Tongue (tissue), 2 donors: ENCODE measurements around the gene MAP2. TPM values are rescaled to one million over a fixed set of nuclear protein-coding genes. Genes with fewer than 3 reads are reported as not detected.

ENCODE experiments used
- DNase-seq: peaks from one replicate; pipeline ENCODE4 v3.0.0-alpha.2; 2015
- total RNA-seq: library from RNA; depleted of rRNA; stranded (reverse); fragments of >200 nt; gene quantifications from one replicate; pipeline ENCODE4 v1.2.3, GENCODE V29; 2014

The MAP2 gene
- total RNA-seq, 1 donor from 2014 or later = 11.5 TPM

DNA sequence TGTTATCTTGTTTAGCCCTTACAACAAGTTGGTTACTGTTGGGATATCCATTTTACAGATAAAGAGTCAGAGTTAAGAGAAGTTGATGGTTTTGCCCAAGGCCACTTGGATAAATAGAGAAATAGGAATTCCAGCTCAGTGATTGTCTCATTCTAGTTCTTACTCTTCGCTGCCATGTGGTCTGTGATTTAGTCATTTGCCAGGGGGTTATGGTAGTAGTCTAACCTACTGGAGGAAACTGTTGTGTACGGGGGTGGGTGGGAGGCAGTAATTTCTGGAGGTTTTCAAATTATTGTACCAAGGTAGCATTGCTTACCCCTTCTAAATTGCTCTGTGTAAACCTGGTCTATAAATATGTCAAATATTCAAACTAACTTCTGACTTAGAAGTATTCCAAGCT, 110.4 kb downstream of the MAP2 start:
- no peak for DNase-seq

- no peak for DNase-seq
These were observed 112.5 kb downstream of the MAP2 start for GRCh38 chr2:209536363-209536762.

GRCh38 chr2:209547726-209548125, 123.9 kb downstream of the MAP2 start:
- no peak for DNase-seq

GRCh38 chr2:209549589-209549988, 125.7 kb downstream of the MAP2 start:
- no peak for DNase-seq

DNA sequence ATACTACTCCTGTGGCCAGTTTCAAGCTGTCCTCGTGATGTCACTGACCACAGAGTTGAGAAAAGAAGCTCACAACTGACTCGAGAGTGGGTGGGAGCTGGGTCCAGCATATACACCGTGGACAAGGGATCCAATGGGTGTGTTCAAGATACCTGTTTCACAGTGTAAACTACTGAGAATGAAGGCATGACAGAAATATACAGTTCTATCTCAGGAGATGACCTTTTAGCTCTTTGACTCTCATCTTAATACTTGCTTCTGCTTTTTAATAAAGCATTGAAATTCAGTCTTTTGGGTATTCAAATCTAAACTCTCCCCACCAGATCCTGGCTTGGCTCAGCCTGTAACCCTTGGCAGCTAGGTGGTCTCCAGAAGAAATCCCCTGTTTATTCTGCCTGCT, 130.1 kb downstream of the MAP2 start:
- DNase-seq = no peak

GRCh38 chr2:209556354-209556961, 132.6 kb downstream of the MAP2 start:
- peak; percentile 50 for DNase-seq

- no peak for DNase-seq
These were observed 137.1 kb downstream of the MAP2 start for GRCh38 chr2:209560911-209561310.

- DNase-seq = no peak
These were observed 139.6 kb downstream of the MAP2 start for GRCh38 chr2:209563453-209563852.

DNA sequence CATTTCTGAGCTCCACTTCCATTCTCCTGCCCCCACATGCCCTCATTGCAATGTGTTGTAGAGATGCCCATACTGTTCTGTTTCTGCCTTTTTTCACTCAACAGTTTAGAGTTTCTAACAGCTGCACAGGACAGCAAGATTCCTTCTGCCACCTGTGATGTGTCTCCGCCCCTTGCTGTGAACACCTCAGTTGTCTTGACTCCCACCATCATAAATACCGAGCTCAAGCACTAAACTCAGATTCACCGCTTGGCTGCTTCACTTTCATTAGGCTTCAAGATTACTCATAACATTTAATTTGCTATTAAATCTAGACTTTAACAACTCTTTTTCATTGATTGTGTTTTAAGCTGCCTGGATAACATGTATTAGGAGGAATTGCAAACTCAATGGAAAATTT, 141.0 kb downstream of the MAP2 start:
- no peak for DNase-seq

DNA sequence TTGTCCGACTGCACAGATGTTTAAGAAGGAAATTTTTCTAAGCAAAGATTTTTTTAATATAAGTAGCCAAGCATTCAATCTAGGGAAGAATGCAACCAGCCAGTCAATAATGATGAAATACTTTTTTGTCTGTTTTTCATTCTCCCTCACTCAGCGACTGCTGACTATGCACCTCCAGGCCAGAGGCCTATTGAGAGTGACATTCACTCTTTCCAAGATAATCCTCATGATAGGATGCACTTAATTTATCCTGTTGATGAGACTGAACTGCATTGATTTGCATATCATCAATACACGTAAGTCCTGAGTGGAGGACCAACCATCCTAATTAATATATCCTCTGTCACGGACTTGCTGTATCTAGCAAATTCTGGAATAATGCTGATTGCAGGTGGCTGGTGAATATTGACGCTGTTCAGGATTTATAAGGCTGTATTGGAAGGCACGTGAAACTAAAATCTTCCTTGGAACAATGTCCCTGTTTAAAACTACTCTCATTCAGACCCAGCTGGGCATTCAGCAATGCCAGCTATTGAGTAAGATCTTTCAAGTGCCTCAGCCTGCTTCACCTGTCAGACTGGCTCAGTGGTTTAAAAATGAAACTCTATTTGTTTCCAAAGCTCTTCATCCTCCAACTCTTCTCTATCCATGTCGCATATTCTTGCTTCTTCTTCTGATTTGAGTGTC, 142.2 kb downstream of the MAP2 start:
- peak; percentile 42 for DNase-seq

GRCh38 chr2:209570194-209570593, 146.3 kb downstream of the MAP2 start:
- no peak for DNase-seq

GRCh38 chr2:209574515-209574914, 150.7 kb downstream of the MAP2 start:
- no peak for DNase-seq

DNA sequence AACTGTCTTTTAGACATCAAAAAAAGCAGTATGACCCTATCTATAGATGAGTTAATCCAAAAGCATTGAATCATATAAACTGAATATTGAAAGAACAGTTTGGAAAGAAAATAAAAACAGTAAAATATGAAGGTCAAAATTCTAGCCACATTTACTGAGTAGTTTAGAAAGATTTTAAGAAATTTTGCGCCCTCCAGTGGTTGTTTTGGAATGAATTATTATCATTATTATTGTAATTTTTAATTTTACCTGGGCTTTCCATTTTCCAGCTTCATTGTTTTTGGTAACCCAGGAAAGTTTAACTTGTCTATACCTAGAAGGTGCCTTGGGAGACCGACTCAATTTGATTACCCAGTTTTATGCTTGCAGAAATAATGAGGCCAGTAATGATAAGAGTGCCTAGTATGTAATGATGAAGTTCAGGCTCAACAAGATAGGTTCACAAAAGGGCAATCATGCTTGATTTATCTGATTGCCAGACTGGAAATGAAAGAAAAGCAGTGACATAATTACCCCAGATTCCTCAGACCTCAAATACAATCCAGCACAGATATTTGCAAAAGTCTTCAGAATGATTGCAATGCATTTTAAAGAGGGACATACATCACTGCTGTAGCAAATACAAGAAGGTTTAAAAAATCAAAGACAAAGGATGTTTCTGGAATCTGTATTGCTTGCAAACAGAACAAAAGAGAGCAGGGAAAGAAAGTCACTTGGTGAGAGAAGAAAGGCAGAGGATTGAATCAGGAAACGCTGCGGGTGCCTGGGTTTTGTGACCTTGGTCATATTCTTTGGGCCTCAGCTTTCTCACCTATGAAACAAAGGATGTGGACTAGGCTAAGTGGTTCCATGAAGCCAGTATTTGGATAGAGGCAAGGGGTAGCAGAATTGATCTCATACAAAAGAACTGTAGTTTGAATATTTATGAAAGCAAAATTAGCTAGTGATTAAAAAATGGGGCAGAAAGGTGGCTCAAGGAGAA, 153.8 kb downstream of the MAP2 start:
- peak; percentile 45 for DNase-seq

DNA sequence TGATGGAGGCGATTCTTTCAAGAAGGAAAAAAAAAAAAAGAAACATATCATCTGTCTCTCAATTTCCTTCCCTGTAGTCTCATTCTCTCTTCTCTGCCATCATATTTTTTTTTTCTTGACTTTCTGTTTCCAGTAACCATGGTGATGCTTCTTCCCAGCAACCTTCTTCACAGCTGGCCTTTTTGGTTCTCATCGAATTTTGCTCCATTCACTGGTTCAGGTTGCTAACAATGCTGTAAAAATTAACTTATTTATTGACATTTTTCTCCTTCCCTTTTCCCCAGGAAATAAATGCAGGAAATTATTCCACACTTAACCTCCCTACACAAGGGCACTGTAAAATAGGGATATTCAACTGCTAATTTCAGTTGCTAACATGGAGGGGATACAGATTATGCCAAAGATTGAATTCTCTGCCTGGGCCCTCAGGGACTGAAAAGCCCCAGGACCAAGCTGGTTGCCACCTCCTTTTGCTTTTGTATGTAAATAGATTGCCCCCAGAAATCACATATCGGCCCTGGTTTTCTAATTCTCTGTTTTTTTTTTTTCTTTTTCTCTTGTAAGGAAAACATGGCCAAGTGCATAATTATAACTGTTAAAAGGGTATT, 154.7 kb downstream of the MAP2 start:
- DNase-seq = peak; percentile 40

DNA sequence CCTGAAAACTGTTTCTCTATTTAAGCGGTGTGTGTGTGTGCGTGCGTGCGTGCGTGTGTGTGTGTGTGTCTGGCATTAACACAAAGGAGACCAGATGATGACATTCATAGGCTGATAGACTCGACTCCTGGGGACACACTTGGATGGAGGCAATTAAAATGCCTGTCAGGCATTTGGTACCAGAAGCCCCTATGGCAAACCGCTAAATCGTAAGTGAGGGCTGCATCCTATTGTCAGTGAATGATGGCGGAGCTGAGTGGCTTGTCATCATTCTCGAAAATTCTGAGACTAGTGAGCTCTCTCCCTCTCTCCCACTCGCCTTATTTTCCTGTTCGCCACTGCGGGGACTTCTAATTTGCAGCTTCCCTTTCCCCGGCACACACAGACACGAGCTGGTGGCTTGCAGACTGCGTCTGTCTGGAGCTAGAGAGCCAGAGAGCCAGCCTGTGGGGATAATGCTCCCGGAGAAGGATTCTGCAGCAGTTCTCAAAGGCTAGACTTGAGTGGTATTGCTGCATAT, 155.4 kb downstream of the MAP2 start:
- DNase-seq = peak; percentile 67

DNA sequence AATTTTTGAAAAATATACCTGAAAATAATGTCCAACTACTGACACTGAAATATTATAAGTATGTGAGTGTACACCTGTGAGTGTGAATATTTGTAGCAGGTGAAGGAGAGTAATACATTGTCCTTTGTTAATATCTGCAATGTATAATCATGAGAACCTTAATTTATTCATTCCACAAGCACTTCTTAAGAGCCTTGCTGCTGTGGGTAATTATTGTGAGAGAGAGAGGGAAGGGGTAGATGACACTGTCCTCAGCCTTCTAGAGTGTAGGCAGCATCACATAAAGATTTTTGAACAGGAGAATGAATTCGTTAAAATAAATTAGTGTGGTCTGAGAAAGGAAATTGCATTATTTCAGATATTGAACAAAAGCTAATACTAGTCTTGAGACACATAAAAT, 157.2 kb downstream of the MAP2 start:
- DNase-seq = no peak

DNA sequence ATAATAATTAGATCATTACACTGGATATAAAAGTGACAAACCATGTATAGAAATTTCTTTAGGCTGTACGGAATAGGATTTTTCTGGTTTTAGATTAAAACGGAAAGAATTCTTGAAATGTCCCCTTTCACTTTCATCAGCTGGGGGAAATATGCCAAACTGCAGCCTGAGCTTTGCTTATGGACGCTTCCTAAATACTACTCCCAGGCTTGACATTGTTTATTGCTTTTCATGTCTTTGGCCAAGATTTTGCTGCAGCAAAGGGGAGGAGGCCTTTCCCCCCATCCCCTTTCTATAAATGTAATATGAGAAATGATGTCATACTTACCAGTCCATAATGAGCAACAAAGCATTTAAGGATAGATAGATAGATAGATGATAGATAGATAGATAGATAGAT, 158.4 kb downstream of the MAP2 start:
- no peak for DNase-seq

- no peak for DNase-seq
These were observed 160.6 kb downstream of the MAP2 start for GRCh38 chr2:209584472-209584871.

- DNase-seq = no peak
These were observed 161.1 kb downstream of the MAP2 start for GRCh38 chr2:209584915-209585314.

GRCh38 chr2:209591021-209591420, 167.2 kb downstream of the MAP2 start:
- DNase-seq = no peak

DNA sequence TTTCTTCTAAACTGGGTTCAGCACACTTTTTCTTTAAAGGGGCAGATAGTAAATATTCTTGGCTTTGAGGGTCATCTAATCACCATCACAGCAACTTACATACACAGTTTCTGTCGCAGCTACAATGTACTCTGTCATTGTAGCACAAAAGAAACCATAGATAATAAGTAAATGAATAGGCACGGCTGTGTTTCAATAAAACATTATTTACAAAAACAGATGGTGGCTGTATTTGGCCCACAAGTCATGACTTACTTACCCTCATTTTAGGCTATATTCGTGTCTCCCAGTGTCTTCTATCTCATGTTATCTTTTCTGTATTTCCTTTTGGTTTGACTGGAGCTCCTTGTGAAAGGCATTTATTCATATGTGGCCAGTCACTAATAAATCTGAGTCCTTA, 168.3 kb downstream of the MAP2 start:
- DNase-seq = no peak

- DNase-seq = peak; percentile 37
These were observed 170.1 kb downstream of the MAP2 start for GRCh38 chr2:209593930-209594329.
